HepG2 (cell line): Measurements from ENCODE around the gene RHBDF2. TPM values are rescaled to one million over a fixed set of nuclear protein-coding genes. Genes with fewer than 3 reads are reported as not detected.

Experiments used
- AKAP8 ChIP-seq: sonication (generic); formaldehyde crosslinking; IDR thresholded peaks from 2 replicates; pipeline ENCODE4 v1.5.1; 2020; ENCODE audit warnings: mild to moderate bottlenecking, missing genetic modification reagents
- BCL6 ChIP-seq: IDR thresholded peaks from 2 replicates; pipeline ENCODE4 v1.6.1; 2016; ENCODE audit warnings: missing genetic modification reagents, missing compliant biosample characterization
- EZH2 ChIP-seq: conservative IDR thresholded peaks from 2 replicates; pipeline ENCODE4 v1.6.1; 2012; ENCODE audit warnings: mild to moderate bottlenecking, low read depth, low read length, moderate library complexity
- FOXC1 ChIP-seq: sonication (generic); formaldehyde crosslinking; IDR thresholded peaks from 2 replicates; pipeline ENCODE4 v1.8.0; 2022; ENCODE audit warnings: mild to moderate bottlenecking, missing genetic modification reagents, borderline replicate concordance
- FOXJ3 ChIP-seq: sonication (generic); formaldehyde crosslinking; IDR thresholded peaks from 2 replicates; pipeline ENCODE4 v1.4.0; 2020; ENCODE audit warnings: missing genetic modification reagents, mild to moderate bottlenecking, borderline replicate concordance
- HMG20B ChIP-seq: conservative IDR thresholded peaks from 2 replicates; pipeline ENCODE4 v1.6.1; 2016; ENCODE audit warnings: missing genetic modification reagents, missing compliant biosample characterization
- KMT2B ChIP-seq: IDR thresholded peaks from 2 replicates; pipeline ENCODE4 v1.6.1; 2016; ENCODE audit warnings: missing genetic modification reagents, missing compliant biosample characterization
- MAFF ChIP-seq: IDR thresholded peaks from 2 replicates; pipeline ENCODE4 v1.6.1; 2011; ENCODE audit warnings: low read depth, low read length, improper control_type of control experiment
- NFKB2 ChIP-seq: sonication (generic); formaldehyde crosslinking; IDR thresholded peaks from 2 replicates; pipeline ENCODE4 v1.4.0; 2020; ENCODE audit warnings: missing genetic modification reagents, borderline replicate concordance
- NONO ChIP-seq, 2 experiments: fragments of 450-650 bp in 1 of 2; sonication (generic) in 1 of 2; formaldehyde crosslinking in 1 of 2; IDR thresholded peaks in 1 of 2; conservative IDR thresholded peaks in 1 of 2; 2 replicates each; pipeline versions ENCODE4 v1.6.1 to v1.8.0; 2017 to 2022; ENCODE audit warnings: mild to moderate bottlenecking in 1 of 2, missing genetic modification reagents in 1 of 2, moderate library complexity in 1 of 2
- NRL ChIP-seq: sonication (generic); formaldehyde crosslinking; IDR thresholded peaks from 2 replicates; pipeline ENCODE4 v1.5.0; 2020; ENCODE audit warnings: missing genetic modification reagents, mild to moderate bottlenecking, moderate library complexity, borderline replicate concordance
- ZBTB7B ChIP-seq: sonication (generic); formaldehyde crosslinking; IDR thresholded peaks from 2 replicates; pipeline ENCODE4 v1.4.0; 2020; ENCODE audit warnings: missing genetic modification reagents
- ZNF12 ChIP-seq: sonication (generic); formaldehyde crosslinking; IDR thresholded peaks from 2 replicates; pipeline ENCODE4 v1.5.0; 2020; ENCODE audit warnings: missing genetic modification reagents
- ZNF446 ChIP-seq: sonication (generic); formaldehyde crosslinking; IDR thresholded peaks from 2 replicates; pipeline ENCODE4 v1.5.0; 2020; ENCODE audit warnings: mild to moderate bottlenecking, missing genetic modification reagents
- ZNF614 ChIP-seq: IDR thresholded peaks from 2 replicates; pipeline ENCODE4 v1.6.1; 2018; ENCODE audit warnings: missing biosample characterization, missing genetic modification reagents, inconsistent platforms, borderline replicate concordance
- ZNF678 ChIP-seq: sonication (generic); formaldehyde crosslinking; IDR thresholded peaks from 2 replicates; pipeline ENCODE4 v1.4.0; 2020; ENCODE audit warnings: mild to moderate bottlenecking, missing genetic modification reagents
- ZNF879 ChIP-seq: sonication (generic); formaldehyde crosslinking; IDR thresholded peaks from 2 replicates; pipeline ENCODE4 v1.8.1; 2023; ENCODE audit warnings: missing genetic modification reagents
- ZSCAN22 ChIP-seq: sonication (generic); formaldehyde crosslinking; IDR thresholded peaks from 2 replicates; pipeline ENCODE4 v1.4.0; 2020; ENCODE audit warnings: mild to moderate bottlenecking, missing genetic modification reagents
- polyA plus RNA-seq, 8 experiments: library from polyadenylated mRNA; depleted of rRNA in 3 of 8; stranded (reverse) in 7 of 8; unstranded in 1 of 8; fragments of >200 nt; fragmentation: Illumina TruSeq in 4 of 8; extraction: Trizol in 4 of 8; gene quantifications; 2 replicates each; pipeline versions ENCODE4 v1.2.1 to v1.2.3, GENCODE V29; 2011 to 2016; ENCODE audit warnings: low read depth in 4 of 8, missing spikeins in 1 of 8, mixed read lengths in 1 of 8; ENCODE audit not compliant: insufficient read depth in 1 of 8
- total RNA-seq, 5 experiments: library from RNA; depleted of rRNA; stranded (reverse); fragments of >200 nt; fragmentation: Illumina TruSeq; extraction: Trizol; gene quantifications; 2 replicates each; pipeline ENCODE4 v1.2.3, GENCODE V29; 2016; ENCODE audit warnings: low read depth in 1 of 5
- TF ChIP-seq, protein P1 (sequence below): IDR thresholded peaks from 2 replicates; pipeline ENCODE4 v1.6.1; 2018; ENCODE audit warnings: missing genetic modification reagents, mild to moderate bottlenecking, missing compliant biosample characterization
- TF ChIP-seq, protein P2 (sequence below): sonication (generic); formaldehyde crosslinking; IDR thresholded peaks from 2 replicates; pipeline ENCODE4 v1.5.0; 2020; ENCODE audit warnings: missing genetic modification reagents, mild to moderate bottlenecking, borderline replicate concordance
- TF ChIP-seq, protein P3 (sequence below): sonication (generic); formaldehyde crosslinking; IDR thresholded peaks from 2 replicates; pipeline ENCODE4 v1.9.0; 2021; ENCODE audit warnings: missing genetic modification reagents, borderline replicate concordance
- TF ChIP-seq, protein P4 (sequence below): sonication (generic); formaldehyde crosslinking; IDR thresholded peaks from 2 replicates; pipeline ENCODE4 v1.4.0; 2020; ENCODE audit warnings: mild to moderate bottlenecking, missing genetic modification reagents
- TF ChIP-seq, protein P5 (sequence below): sonication (generic); formaldehyde crosslinking; IDR thresholded peaks from 2 replicates; pipeline ENCODE4 v1.4.0; 2020; ENCODE audit warnings: mild to moderate bottlenecking, missing genetic modification reagents

RHBDF2 gene
- total and polyA plus RNA-seq, 2 of the 13 experiments (the other 11 are each of a cell fraction or from before 2014, with no cell fraction given): 7.8 to 24.2 TPM

DNA sequence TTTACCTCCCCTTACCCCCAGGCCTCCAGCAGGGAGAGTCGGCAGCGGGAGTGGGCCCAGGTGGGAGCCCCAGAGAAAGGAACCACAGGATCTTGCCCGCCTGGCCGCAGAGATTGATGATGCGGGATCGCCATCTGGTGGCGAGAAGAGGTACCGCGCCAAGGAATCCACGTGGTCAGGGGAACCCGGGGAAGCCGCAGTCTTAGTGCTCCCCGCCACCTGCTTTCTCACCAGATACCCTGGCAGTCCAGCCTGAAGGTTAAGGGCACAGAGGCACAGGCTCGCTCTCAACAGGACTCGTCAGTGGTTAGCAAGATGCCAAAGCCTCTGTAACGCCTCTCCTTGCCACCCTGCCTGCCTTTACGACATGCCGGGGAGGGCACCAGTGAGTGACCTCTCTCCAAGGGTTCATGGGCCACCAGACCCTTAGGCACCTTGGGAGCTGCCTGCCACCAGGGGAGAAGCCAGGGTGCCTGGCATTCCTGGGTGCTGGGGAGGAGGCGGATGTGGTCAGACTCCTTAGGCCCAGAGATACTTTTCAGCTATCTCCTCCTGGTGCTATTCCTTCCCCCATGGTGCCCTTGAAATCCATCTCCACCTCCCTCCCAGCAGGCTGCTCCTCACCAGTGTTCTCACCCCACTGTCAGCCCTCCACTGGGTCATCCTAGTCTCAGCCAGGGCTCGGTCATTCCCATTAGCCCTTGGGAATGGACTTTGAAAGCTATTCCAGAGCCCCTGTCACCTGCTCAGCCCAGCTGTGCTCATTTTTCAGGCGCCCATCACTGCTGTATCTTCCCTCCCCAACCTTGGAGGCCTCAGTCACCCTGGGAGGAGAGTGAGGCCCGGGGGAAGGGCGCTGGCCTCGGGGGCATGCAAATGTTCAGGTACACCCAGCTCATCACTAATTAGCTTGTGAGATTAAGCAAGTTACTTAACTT, 5.5 kb upstream of the RHBDF2 start (continued):
- TF ChIP-seq, protein P1, sequence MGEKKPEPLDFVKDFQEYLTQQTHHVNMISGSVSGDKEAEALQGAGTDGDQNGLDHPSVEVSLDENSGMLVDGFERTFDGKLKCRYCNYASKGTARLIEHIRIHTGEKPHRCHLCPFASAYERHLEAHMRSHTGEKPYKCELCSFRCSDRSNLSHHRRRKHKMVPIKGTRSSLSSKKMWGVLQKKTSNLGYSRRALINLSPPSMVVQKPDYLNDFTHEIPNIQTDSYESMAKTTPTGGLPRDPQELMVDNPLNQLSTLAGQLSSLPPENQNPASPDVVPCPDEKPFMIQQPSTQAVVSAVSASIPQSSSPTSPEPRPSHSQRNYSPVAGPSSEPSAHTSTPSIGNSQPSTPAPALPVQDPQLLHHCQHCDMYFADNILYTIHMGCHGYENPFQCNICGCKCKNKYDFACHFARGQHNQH (CRISPR knock-in tag): peak; percentile 74
- TF ChIP-seq, protein P2, sequence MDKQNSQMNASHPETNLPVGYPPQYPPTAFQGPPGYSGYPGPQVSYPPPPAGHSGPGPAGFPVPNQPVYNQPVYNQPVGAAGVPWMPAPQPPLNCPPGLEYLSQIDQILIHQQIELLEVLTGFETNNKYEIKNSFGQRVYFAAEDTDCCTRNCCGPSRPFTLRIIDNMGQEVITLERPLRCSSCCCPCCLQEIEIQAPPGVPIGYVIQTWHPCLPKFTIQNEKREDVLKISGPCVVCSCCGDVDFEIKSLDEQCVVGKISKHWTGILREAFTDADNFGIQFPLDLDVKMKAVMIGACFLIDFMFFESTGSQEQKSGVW (CRISPR knock-in tag): no peak
- TF ChIP-seq KMT2B: no peak
- no peak for TF ChIP-seq MAFF
- TF ChIP-seq AKAP8: 0 out of 2 replicates have a peak, but pooled peaks have one; percentile 37
- TF ChIP-seq, protein P3, sequence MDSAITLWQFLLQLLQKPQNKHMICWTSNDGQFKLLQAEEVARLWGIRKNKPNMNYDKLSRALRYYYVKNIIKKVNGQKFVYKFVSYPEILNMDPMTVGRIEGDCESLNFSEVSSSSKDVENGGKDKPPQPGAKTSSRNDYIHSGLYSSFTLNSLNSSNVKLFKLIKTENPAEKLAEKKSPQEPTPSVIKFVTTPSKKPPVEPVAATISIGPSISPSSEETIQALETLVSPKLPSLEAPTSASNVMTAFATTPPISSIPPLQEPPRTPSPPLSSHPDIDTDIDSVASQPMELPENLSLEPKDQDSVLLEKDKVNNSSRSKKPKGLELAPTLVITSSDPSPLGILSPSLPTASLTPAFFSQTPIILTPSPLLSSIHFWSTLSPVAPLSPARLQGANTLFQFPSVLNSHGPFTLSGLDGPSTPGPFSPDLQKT (CRISPR knock-in tag): no peak
- TF ChIP-seq FOXJ3 (CRISPR knock-in tag): no peak
- peak; percentile 70; the same call in 1 of the 2 replicates for TF ChIP-seq ZNF614 (CRISPR knock-in tag)
- TF ChIP-seq ZSCAN22 (CRISPR knock-in tag): no peak
- TF ChIP-seq ZNF446 (CRISPR knock-in tag): 0 out of 2 replicates have a peak, but pooled peaks have one; percentile 38
- TF ChIP-seq EZH2: peak; percentile 78; the same call in 1 of the 2 replicates
- no peak for TF ChIP-seq ZNF12
- TF ChIP-seq ZNF678 (CRISPR knock-in tag): no peak
- TF ChIP-seq ZNF879: 0 out of 2 replicates have a peak, but pooled peaks have one; percentile 58
- TF ChIP-seq, protein P4, sequence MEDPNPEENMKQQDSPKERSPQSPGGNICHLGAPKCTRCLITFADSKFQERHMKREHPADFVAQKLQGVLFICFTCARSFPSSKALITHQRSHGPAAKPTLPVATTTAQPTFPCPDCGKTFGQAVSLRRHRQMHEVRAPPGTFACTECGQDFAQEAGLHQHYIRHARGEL: 0 out of 2 replicates have a peak, but pooled peaks have one; percentile 45
- peak; percentile 79 for TF ChIP-seq NRL
- TF ChIP-seq HMG20B (CRISPR knock-in tag): no peak
- TF ChIP-seq NONO (IDR thresholded peaks at IDR 0.05): no peak
- TF ChIP-seq NONO (CRISPR knock-in tag; conservative IDR thresholded peaks at IDR 0.05): no peak
- no peak; the same call in 1 of the 2 replicates for TF ChIP-seq FOXC1 (CRISPR knock-in tag)
- TF ChIP-seq ZBTB7B (CRISPR knock-in tag): peak; percentile 81
- peak; percentile 87; the same call in 1 of the 2 replicates for TF ChIP-seq NFKB2 (CRISPR knock-in tag)
- TF ChIP-seq, protein P5, sequence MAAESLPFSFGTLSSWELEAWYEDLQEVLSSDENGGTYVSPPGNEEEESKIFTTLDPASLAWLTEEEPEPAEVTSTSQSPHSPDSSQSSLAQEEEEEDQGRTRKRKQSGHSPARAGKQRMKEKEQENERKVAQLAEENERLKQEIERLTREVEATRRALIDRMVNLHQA (CRISPR knock-in tag): no peak
- peak; percentile 42; the same call in 1 of the 2 replicates for TF ChIP-seq BCL6
